ENCODE results near the gene DDIAS.
A peak's percentile ranks its signal among the peaks of the same experiment; 100 is the strongest.
"Not testable (repeated sequence)": the region's sequence is repeated elsewhere in the genome, so short reads cannot be mapped to it uniquely, and the experiment has no call there.

DDIAS gene

GRCh38 chr11:82922396-82923173, 21.0 kb downstream of the DDIAS start:
- DNase-seq (ENCODE audit: low read depth in 2 of 2): not testable (repeated sequence)

GRCh38 chr11:82924522-82925224, 23.1 kb downstream of the DDIAS start:
- DNase-seq (ENCODE audit: low read depth in 2 of 2): no peak

- DNase-seq (ENCODE audit: low read depth in 2 of 2): peak; percentile 23 to 25
These were observed 25.8 kb downstream of the DDIAS start for GRCh38 chr11:82927264-82927880.

GRCh38 chr11:82929121-82929520, 27.6 kb downstream of the DDIAS start:
- no peak for DNase-seq (ENCODE audit: low read depth in 2 of 2)

GRCh38 chr11:82930229-82930628, 28.7 kb downstream of the DDIAS start:
- DNase-seq (ENCODE audit: low read depth in 2 of 2): no peak

GRCh38 chr11:82930734-82931133, 29.2 kb downstream of the DDIAS start:
- DNase-seq (ENCODE audit: low read depth in 2 of 2): no peak

GRCh38 chr11:82932564-82932963, 31.0 kb downstream of the DDIAS start:
- DNase-seq (ENCODE audit: low read depth in 2 of 2): no peak

GRCh38 chr11:82936261-82936660, 34.7 kb downstream of the DDIAS start:
- no peak for DNase-seq (ENCODE audit: low read depth in 2 of 2)

GRCh38 chr11:82937554-82937953, 36.0 kb downstream of the DDIAS start:
- no peak for DNase-seq (ENCODE audit: low read depth in 2 of 2)

- no peak for DNase-seq (ENCODE audit: low read depth in 2 of 2)
These were observed 37.9 kb downstream of the DDIAS start for GRCh38 chr11:82939456-82939855.

GRCh38 chr11:82942376-82942775, 40.8 kb downstream of the DDIAS start:
- no peak for DNase-seq (ENCODE audit: low read depth in 2 of 2)

GRCh38 chr11:82943430-82943829, 41.9 kb downstream of the DDIAS start:
- not testable (repeated sequence) for DNase-seq (ENCODE audit: low read depth in 2 of 2)

- no peak for DNase-seq (ENCODE audit: low read depth in 2 of 2)
These were observed 42.7 kb downstream of the DDIAS start for GRCh38 chr11:82944198-82944597.

- DNase-seq (ENCODE audit: low read depth in 2 of 2): not testable (repeated sequence)
These were observed 43.5 kb downstream of the DDIAS start for GRCh38 chr11:82945041-82945440.

- no peak for DNase-seq (ENCODE audit: low read depth in 2 of 2)
These were observed 44.1 kb downstream of the DDIAS start for GRCh38 chr11:82945682-82946081.

GRCh38 chr11:82949352-82949751, 47.8 kb downstream of the DDIAS start:
- no peak for DNase-seq (ENCODE audit: low read depth in 2 of 2)

GRCh38 chr11:82950502-82950901, 49.0 kb downstream of the DDIAS start:
- DNase-seq (ENCODE audit: low read depth in 2 of 2): not testable (repeated sequence)

GRCh38 chr11:82955736-82956453, 54.4 kb downstream of the DDIAS start:
- DNase-seq (ENCODE audit: low read depth in 2 of 2): not testable (repeated sequence)

GRCh38 chr11:82959987-82960778, 58.6 kb downstream of the DDIAS start:
- no peak for DNase-seq (ENCODE audit: low read depth in 2 of 2)

GRCh38 chr11:82960779-82961143, 59.2 kb downstream of the DDIAS start:
- no peak for DNase-seq (ENCODE audit: low read depth in 2 of 2)

GRCh38 chr11:82962021-82962420, 60.5 kb downstream of the DDIAS start:
- DNase-seq (ENCODE audit: low read depth in 2 of 2): not testable (repeated sequence)
